Esophagus muscularis mucosa (tissue), 4 donors: ENCODE measurements around the gene E2F6. TPM values are rescaled to one million over a fixed set of nuclear protein-coding genes. Genes with fewer than 3 reads are reported as not detected.

ENCODE experiments used
- DNase-seq: peaks from one replicate; pipeline ENCODE4 v3.0.0-alpha.2; 2017; ENCODE audit errors: extremely low spot score
- H3K27ac ChIP-seq, 4 donors: fragments of 200-600 bp; sonication (generic); replicated peaks in 1 of 4; 1 replicate in 3 of 4; 2 replicates in 1 of 4; pipeline ENCODE4 v1.5.1; 2016 to 2019; ENCODE audit warnings: mild to moderate bottlenecking in 1 of 4
- H3K27me3 ChIP-seq, 4 donors: fragments of 200-600 bp; sonication (generic); one replicate each; pipeline versions ENCODE4 v1.5.1 to v1.6.0; 2016 to 2019
- H3K36me3 ChIP-seq, 4 donors: fragments of 200-600 bp; sonication (generic); one replicate each; pipeline ENCODE4 v1.5.1; 2016 to 2019
- H3K4me1 ChIP-seq, 4 donors: fragments of 200-600 bp; sonication (generic); one replicate each; pipeline ENCODE4 v1.5.1; 2016 to 2019
- H3K4me3 ChIP-seq, 4 donors: fragments of 200-600 bp; sonication (generic); 1 replicate in 2 of 4; 2 replicates in 2 of 4; pipeline ENCODE4 v1.5.1; 2016 to 2019; ENCODE audit warnings: mild to moderate bottlenecking in 4 of 4, moderate library complexity in 1 of 4
- H3K9me3 ChIP-seq, 4 donors: fragments of 200-600 bp; sonication (generic); 1 replicate in 3 of 4; 2 replicates in 1 of 4; pipeline ENCODE4 v1.5.1; 2016 to 2019
- EP300 ChIP-seq: sonication (generic); formaldehyde crosslinking; IDR thresholded peaks from one replicate; pipeline ENCODE4 v1.6.1; 2017; ENCODE audit warnings: antibody characterized with exemption
- POLR2A ChIP-seq: fragments of 450-650 bp; IDR thresholded peaks from one replicate; pipeline ENCODE4 v1.6.1; 2017; ENCODE audit warnings: antibody characterized with exemption, moderate library complexity, mild to moderate bottlenecking, low read depth
- POLR2AphosphoS5 ChIP-seq, 2 donors: sonication (generic); formaldehyde crosslinking; IDR thresholded peaks; one replicate each; pipeline ENCODE4 v1.6.1; 2017; ENCODE audit warnings: antibody characterized with exemption in 2 of 2
- WGBS: methylation state at CpG from one replicate; pipeline ENCODE4 v1.1.5; 2018; 5-methylcytosine and 5-hydroxymethylcytosine counted together
- intact Hi-C: fragments of 100-400 bp; cut with DNase I; formaldehyde crosslinking; loops from one replicate; pipeline ENCODE4 v1.15.1; 2023
- total RNA-seq, 4 donors: library from RNA; depleted of rRNA; stranded (reverse); fragments of >200 nt; gene quantifications; one replicate each; pipeline versions ENCODE4 v1.1.0 to v1.2.1, GENCODE V29; 2016
- TF ChIP-seq, protein P1 (sequence below), 3 experiments: fragments of 200-600 bp in 2 of 3; fragments of 450-650 bp in 1 of 3; sonication (generic) in 2 of 3; IDR thresholded peaks; one replicate each; pipeline ENCODE4 v1.5.1; 2017 to 2019; ENCODE audit warnings: antibody characterized with exemption in 3 of 3, mild to moderate bottlenecking in 2 of 3, moderate library complexity in 1 of 3

The E2F6 gene
- total RNA-seq, 4 donors from 2014 or later, result 10.9 to 18.0 (median 17.0) TPM

- Histone ChIP-seq H3K27ac (peak overlapping the region in 2 of 4 donors; percentile 1 to 36), H3K4me1 (peaks cover 5 to 21% (median 14%) of the 10 kb centered on the region in 4 donors), H3K4me3 (no peak overlapping the region), H3K27me3 (peaks cover 0 to 16% (median 0%) of the 10 kb centered on the region in 4 donors), H3K9me3 (peaks cover 0 to 9% (median 6%) of the 10 kb centered on the region in 4 donors), H3K36me3 (no peaks in the 10 kb centered on the region)
- 38% methylated on average over 4 of the region's 4 CpGs for WGBS
- TF ChIP-seq EP300 (no peak), POLR2AphosphoS5 (IDR thresholded peaks at IDR 0.05) (no peak), POLR2A (no peak)
- intact Hi-C loops, result no loop called here
- no peak for DNase-seq
Measured at GRCh38 chr2:11499081-11499743, 33.3 kb upstream of the E2F6 start.

DNA sequence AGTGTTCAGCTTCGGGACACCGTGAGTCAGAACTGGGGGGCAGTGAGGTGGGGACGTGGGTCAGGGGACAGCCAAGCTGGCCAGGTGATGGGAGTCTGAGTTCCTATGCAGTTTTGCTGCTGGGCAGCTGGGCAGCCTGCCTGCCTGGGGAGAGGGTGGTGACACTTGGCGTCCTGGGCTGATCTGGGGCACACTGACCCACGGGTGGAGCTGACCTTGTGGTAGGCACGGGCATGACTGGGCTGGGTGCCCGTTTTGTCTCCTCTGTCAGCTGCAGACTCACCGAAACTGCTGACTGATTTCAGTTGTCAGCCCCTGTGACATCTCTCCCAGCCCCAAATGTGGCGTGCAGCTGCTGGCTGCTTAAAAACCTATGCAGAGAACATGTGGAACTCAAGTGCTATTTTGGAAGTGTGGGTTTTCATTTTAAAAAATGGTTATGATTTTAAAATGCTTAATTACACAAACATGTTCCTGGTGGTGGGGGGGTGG lies 32.6 kb upstream of the E2F6 start:
- peaks cover 5 to 21% (median 14%) of the 10 kb centered on the region in 4 donors for H3K4me1 ChIP-seq
- intact Hi-C loops, result no loop called here
- H3K4me3 ChIP-seq, result no peak overlapping the region
- no peaks in the 10 kb centered on the region for H3K36me3 ChIP-seq
- no peak for DNase-seq
- no peak for TF ChIP-seq POLR2A
- TF ChIP-seq POLR2AphosphoS5 (IDR thresholded peaks at IDR 0.05), result peak in 1 of 2 donors; percentile 16
- H3K9me3 ChIP-seq, result peaks cover 0 to 8% (median 5%) of the 10 kb centered on the region in 4 donors
- peaks cover 0 to 16% (median 0%) of the 10 kb centered on the region in 4 donors for H3K27me3 ChIP-seq
- H3K27ac ChIP-seq, result peak overlapping the region in 2 of 4 donors; percentile 1 to 36
- 55% methylated on average over 7 of the region's 9 CpGs for WGBS

GRCh38 chr2:11495844-11496681 lies 30.1 kb upstream of the E2F6 start:
- intact Hi-C loops, result no loop called here
- Histone ChIP-seq H3K36me3 (no peaks in the 10 kb centered on the region), H3K4me3 (no peak overlapping the region), H3K27ac (no peak overlapping the region), H3K9me3 (no peaks in the 10 kb centered on the region), H3K27me3 (peaks cover 0 to 16% (median 0%) of the 10 kb centered on the region in 4 donors), H3K4me1 (peaks cover 5 to 28% (median 18%) of the 10 kb centered on the region in 4 donors)
- no peak for DNase-seq
- WGBS, result 50% methylated on average over 24 of the region's 30 CpGs
- no peak for TF ChIP-seq POLR2AphosphoS5 (IDR thresholded peaks at IDR 0.05)
- TF ChIP-seq, protein P1, sequence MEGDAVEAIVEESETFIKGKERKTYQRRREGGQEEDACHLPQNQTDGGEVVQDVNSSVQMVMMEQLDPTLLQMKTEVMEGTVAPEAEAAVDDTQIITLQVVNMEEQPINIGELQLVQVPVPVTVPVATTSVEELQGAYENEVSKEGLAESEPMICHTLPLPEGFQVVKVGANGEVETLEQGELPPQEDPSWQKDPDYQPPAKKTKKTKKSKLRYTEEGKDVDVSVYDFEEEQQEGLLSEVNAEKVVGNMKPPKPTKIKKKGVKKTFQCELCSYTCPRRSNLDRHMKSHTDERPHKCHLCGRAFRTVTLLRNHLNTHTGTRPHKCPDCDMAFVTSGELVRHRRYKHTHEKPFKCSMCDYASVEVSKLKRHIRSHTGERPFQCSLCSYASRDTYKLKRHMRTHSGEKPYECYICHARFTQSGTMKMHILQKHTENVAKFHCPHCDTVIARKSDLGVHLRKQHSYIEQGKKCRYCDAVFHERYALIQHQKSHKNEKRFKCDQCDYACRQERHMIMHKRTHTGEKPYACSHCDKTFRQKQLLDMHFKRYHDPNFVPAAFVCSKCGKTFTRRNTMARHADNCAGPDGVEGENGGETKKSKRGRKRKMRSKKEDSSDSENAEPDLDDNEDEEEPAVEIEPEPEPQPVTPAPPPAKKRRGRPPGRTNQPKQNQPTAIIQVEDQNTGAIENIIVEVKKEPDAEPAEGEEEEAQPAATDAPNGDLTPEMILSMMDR (IDR thresholded peaks at IDR 0.05), result no peak
- no peak for TF ChIP-seq POLR2A

- no peak for TF ChIP-seq POLR2AphosphoS5 (IDR thresholded peaks at IDR 0.05)
- no peak for TF ChIP-seq POLR2A
- no peak for TF ChIP-seq EP300
- TF ChIP-seq, protein P1 (IDR thresholded peaks at IDR 0.05), result no peak
- Histone ChIP-seq H3K4me3 (no peak overlapping the region), H3K36me3 (no peaks in the 10 kb centered on the region), H3K9me3 (no peaks in the 10 kb centered on the region), H3K27ac (no peak overlapping the region), H3K27me3 (peaks cover 0 to 16% (median 0%) of the 10 kb centered on the region in 4 donors), H3K4me1 (peaks cover 5 to 29% (median 14%) of the 10 kb centered on the region in 4 donors)
- intact Hi-C loops, result no loop called here
- no peak for DNase-seq
- WGBS, result 83% methylated on average over 2 of the region's 2 CpGs
Measured at GRCh38 chr2:11494310-11494709, 28.3 kb upstream of the E2F6 start.

DNA sequence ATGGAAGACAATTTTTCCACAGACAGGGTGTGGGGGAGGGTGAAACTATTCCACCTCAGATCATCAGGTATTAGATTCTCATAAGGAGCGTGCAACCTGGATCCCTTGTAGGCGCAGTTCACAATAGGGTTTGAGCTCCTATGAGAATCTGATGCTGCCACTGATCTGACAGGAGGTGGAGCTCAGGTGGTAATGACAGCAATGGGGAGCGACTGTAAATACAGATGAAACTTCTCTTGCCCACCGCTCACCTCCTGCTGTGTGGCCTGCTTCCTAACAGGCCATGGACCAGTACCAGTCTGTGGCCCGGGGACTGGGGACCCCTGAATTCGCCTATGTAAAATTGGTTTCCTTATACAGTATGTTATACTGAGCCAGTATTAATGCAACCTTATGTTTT lies 27.3 kb upstream of the E2F6 start:
- WGBS, result 97% methylated on average over 6 of the region's 6 CpGs
- Histone ChIP-seq H3K4me3 (no peak overlapping the region), H3K27ac (no peak overlapping the region), H3K4me1 (peaks cover 0 to 19% (median 9%) of the 10 kb centered on the region in 4 donors), H3K27me3 (peaks cover 0 to 17% (median 0%) of the 10 kb centered on the region in 4 donors), H3K9me3 (no peaks in the 10 kb centered on the region), H3K36me3 (no peaks in the 10 kb centered on the region)
- intact Hi-C loops, result no loop called here
- no peak for DNase-seq
- TF ChIP-seq EP300 (no peak), POLR2A (no peak), POLR2AphosphoS5 (IDR thresholded peaks at IDR 0.05) (no peak)
- TF ChIP-seq, protein P1 (IDR thresholded peaks at IDR 0.05), result no peak
